HEK293 (cell line): Measurements from ENCODE around the gene PLA2G4D.

ENCODE experiments used
- CTCF ChIA-PET: fragments of 350-600 bp; formaldehyde crosslinking; extraction: SDS; loops from one replicate; lab custom pipeline; 2021; ENCODE audit warnings: antibody characterized with exemption; lab: Yijun Ruan, JAX
- POLR2A ChIA-PET: fragments of 300-600 bp; formaldehyde crosslinking; extraction: SDS; loops from one replicate; lab custom pipeline; 2020; ENCODE audit warnings: antibody characterized with exemption, inconsistent platforms; lab: Yijun Ruan, JAX
- H3K27ac ChIP-seq: fragments of 200-500 bp; sonication (Bioruptor generic); 2 replicates; pipeline ENCODE4 v1.5.1; 2014; ENCODE audit warnings: low read depth, low read length, control low read depth, inconsistent platforms; ENCODE audit errors: extremely low read depth
- H3K36me3 ChIP-seq, 2 experiments: fragments of 200-500 bp in 1 of 2; sonication (Bioruptor generic) in 1 of 2; 1 replicate in 1 of 2; 2 replicates in 1 of 2; pipeline ENCODE4 v1.5.1; 2014 to 2017; ENCODE audit warnings: inconsistent platforms in 2 of 2, low read length in 2 of 2; ENCODE audit not compliant: control insufficient read depth in 2 of 2, insufficient read depth in 1 of 2
- H3K4me1 ChIP-seq: fragments of 200-500 bp; sonication (Bioruptor generic); 2 replicates; pipeline ENCODE4 v1.5.1; 2014; ENCODE audit warnings: mild to moderate bottlenecking, low read length, inconsistent platforms; ENCODE audit not compliant: control insufficient read depth, insufficient read depth
- H3K4me3 ChIP-seq: 2 replicates; pipeline ENCODE4 v1.5.1; 2011; ENCODE audit warnings: low read depth, mild to moderate bottlenecking, control low read depth, low read length, moderate library complexity
- H3K9me3 ChIP-seq: fragments of 200-500 bp; sonication (Bioruptor generic); 2 replicates; pipeline ENCODE4 v1.5.1; 2014; ENCODE audit warnings: low read depth, low read length, inconsistent platforms; ENCODE audit not compliant: control insufficient read depth, insufficient read depth
- EGR2 ChIP-seq: fragments of 450-650 bp; formaldehyde crosslinking; IDR thresholded peaks from 2 replicates; pipeline ENCODE4 v1.5.1; 2016; ENCODE audit warnings: low read depth, missing biosample characterization, missing genetic modification characterization
- HOXA7 ChIP-seq: sonication (generic); formaldehyde crosslinking; IDR thresholded peaks from 2 replicates; pipeline ENCODE4 v1.8.1; 2022; ENCODE audit warnings: missing genetic modification reagents, borderline replicate concordance
- HOXD13 ChIP-seq: sonication (generic); formaldehyde crosslinking; IDR thresholded peaks from 2 replicates; pipeline ENCODE4 v1.8.0; 2022; ENCODE audit warnings: missing genetic modification reagents, borderline replicate concordance
- KLF1 ChIP-seq: fragments of 450-650 bp; formaldehyde crosslinking; IDR thresholded peaks from 2 replicates; pipeline ENCODE4 v1.5.1; 2016; ENCODE audit warnings: missing biosample characterization, missing genetic modification characterization
- MEIS1 ChIP-seq: sonication (generic); formaldehyde crosslinking; IDR thresholded peaks from 2 replicates; pipeline ENCODE4 v1.8.1; 2022; ENCODE audit warnings: missing genetic modification reagents, mild to moderate bottlenecking, borderline replicate concordance
- MYNN ChIP-seq: fragments of 450-650 bp; formaldehyde crosslinking; IDR thresholded peaks from 2 replicates; pipeline ENCODE4 v1.5.1; 2016; ENCODE audit warnings: missing biosample characterization, missing genetic modification characterization, borderline replicate concordance
- OVOL3 ChIP-seq: fragments of 450-650 bp; formaldehyde crosslinking; IDR thresholded peaks from 2 replicates; pipeline ENCODE4 v1.5.1; 2016; ENCODE audit warnings: missing biosample characterization, missing genetic modification characterization
- PBX3 ChIP-seq: sonication (generic); formaldehyde crosslinking; IDR thresholded peaks from 2 replicates; pipeline ENCODE4 v1.8.1; 2022; ENCODE audit warnings: mild to moderate bottlenecking, moderate library complexity, missing genetic modification reagents
- SCRT2 ChIP-seq: fragments of 450-650 bp; formaldehyde crosslinking; IDR thresholded peaks from 2 replicates; pipeline ENCODE4 v1.5.1; 2016; ENCODE audit warnings: missing biosample characterization, missing genetic modification characterization
- SETDB1 ChIP-seq: IDR thresholded peaks from one replicate; pipeline ENCODE4 v1.6.1; 2017; ENCODE audit warnings: mild to moderate bottlenecking, low read length, moderate library complexity, mixed read lengths; ENCODE audit not compliant: insufficient read length
- TRIM28 ChIP-seq: IDR thresholded peaks from 2 replicates; pipeline ENCODE4 v1.6.1; 2011; ENCODE audit warnings: low read length, control low read depth, borderline replicate concordance
- ZBTB44 ChIP-seq: fragments of 450-650 bp; IDR thresholded peaks from 2 replicates; pipeline ENCODE4 v1.5.1; 2018; ENCODE audit warnings: missing biosample characterization, mild to moderate bottlenecking, missing genetic modification characterization
- ZFHX2 ChIP-seq: fragments of 450-650 bp; formaldehyde crosslinking; conservative IDR thresholded peaks from 2 replicates; pipeline ENCODE4 v1.5.1; 2016; ENCODE audit warnings: missing biosample characterization, missing genetic modification characterization
- ZNF2 ChIP-seq: fragments of 450-650 bp; formaldehyde crosslinking; IDR thresholded peaks from 2 replicates; pipeline ENCODE4 v1.5.1; 2016; ENCODE audit warnings: missing biosample characterization, missing genetic modification characterization
- ZNF26 ChIP-seq: fragments of 450-650 bp; formaldehyde crosslinking; IDR thresholded peaks from 2 replicates; pipeline ENCODE4 v1.5.1; 2016; ENCODE audit warnings: missing biosample characterization, missing genetic modification characterization
- ZNF280D ChIP-seq: fragments of 450-650 bp; formaldehyde crosslinking; IDR thresholded peaks from 2 replicates; pipeline ENCODE4 v1.5.1; 2016; ENCODE audit warnings: missing biosample characterization, missing genetic modification characterization
- ZNF521 ChIP-seq: fragments of 450-650 bp; formaldehyde crosslinking; IDR thresholded peaks from 2 replicates; pipeline ENCODE4 v1.5.1; 2017; ENCODE audit warnings: missing biosample characterization, mild to moderate bottlenecking, missing genetic modification characterization
- ZNF785 ChIP-seq: fragments of 450-650 bp; formaldehyde crosslinking; IDR thresholded peaks from 2 replicates; pipeline ENCODE4 v1.5.1; 2016; ENCODE audit warnings: missing biosample characterization, missing genetic modification characterization
- ZNF837 ChIP-seq: fragments of 450-650 bp; formaldehyde crosslinking; IDR thresholded peaks from 2 replicates; pipeline ENCODE4 v1.5.1; 2016; ENCODE audit warnings: missing biosample characterization, missing genetic modification characterization
- ZSCAN16 ChIP-seq: fragments of 450-650 bp; formaldehyde crosslinking; IDR thresholded peaks from 2 replicates; pipeline ENCODE4 v1.5.1; 2016; ENCODE audit warnings: missing biosample characterization, missing genetic modification characterization

PLA2G4D gene

GRCh38 chr15:42140383-42141070 is 46.2 kb upstream of the PLA2G4D start (continued):
- no peak for TF ChIP-seq ZBTB44

- ChIA-PET POLR2A (no interaction called here), CTCF (interaction anchor here (0.6 to 2.3 kb wide), 4 partner anchors 9 to 235 kb away, joined by 3 to 7 read pairs (median 5); no protein-coding TSS in a partner anchor)
- Histone ChIP-seq H3K36me3 (no peaks in the 10 kb centered on the region), H3K27ac (no peak overlapping the region), H3K4me1 (no peaks in the 10 kb centered on the region), H3K4me3 (no peak overlapping the region), H3K9me3 (no peaks in the 10 kb centered on the region)
- TF ChIP-seq ZNF26 (tag by site-specific recombination) (no peak), EGR2 (tag by site-specific recombination) (peak; percentile 61), ZFHX2 (peak; percentile 35; the same call in 1 of the 2 replicates), OVOL3 (tag by site-specific recombination) (no peak)
Observed at GRCh38 chr15:42139596-42139995, 45.2 kb upstream of the PLA2G4D start.

- TF ChIP-seq SETDB1: peak; percentile 70
- TF ChIP-seq MEIS1: no peak
- TF ChIP-seq TRIM28: peak; percentile 92; the same call in 1 of the 2 replicates
- POLR2A ChIA-PET: no interaction called here
- H3K9me3 ChIP-seq: no peaks in the 10 kb centered on the region
- no peaks in the 10 kb centered on the region for H3K4me1 ChIP-seq
- CTCF ChIA-PET: interaction anchor here (0.6 to 2.9 kb wide), 11 partner anchors 9 to 234 kb away, joined by 3 to 18 read pairs (median 7); no protein-coding TSS in a partner anchor
- H3K27ac ChIP-seq: no peak overlapping the region
- H3K4me3 ChIP-seq: no peak overlapping the region
- no peaks in the 10 kb centered on the region for H3K36me3 ChIP-seq
Observed at GRCh38 chr15:42138968-42139386, 44.6 kb upstream of the PLA2G4D start.

- CTCF ChIA-PET: interaction anchor here (0.6 to 2.9 kb wide), 15 partner anchors 8 to 998 kb away, joined by 3 to 18 read pairs (median 5); no protein-coding TSS in a partner anchor
- no peak overlapping the region for H3K4me3 ChIP-seq
- H3K9me3 ChIP-seq: no peaks in the 10 kb centered on the region
- no peak overlapping the region for H3K27ac ChIP-seq
- H3K36me3 ChIP-seq: no peaks in the 10 kb centered on the region
- POLR2A ChIA-PET: no interaction called here
- no peaks in the 10 kb centered on the region for H3K4me1 ChIP-seq
- TF ChIP-seq KLF1 (tag by site-specific recombination): no peak
- TF ChIP-seq ZNF2 (tag by site-specific recombination): no peak
- TF ChIP-seq SCRT2: no peak
- TF ChIP-seq ZSCAN16 (tag by site-specific recombination): no peak
- TF ChIP-seq PBX3: no peak
- TF ChIP-seq ZNF521: no peak
- TF ChIP-seq OVOL3 (tag by site-specific recombination): no peak
- no peak for TF ChIP-seq HOXA7 (CRISPR knock-in tag)
- TF ChIP-seq ZNF837: no peak
- TF ChIP-seq HOXD13 (CRISPR knock-in tag): no peak
- TF ChIP-seq ZNF785 (tag by site-specific recombination): no peak
- no peak for TF ChIP-seq ZNF280D (tag by site-specific recombination)
- no peak for TF ChIP-seq MYNN (tag by site-specific recombination)
Observed at GRCh38 chr15:42138411-42138810, 44.0 kb upstream of the PLA2G4D start.
